ENCODE data around the gene DEPDC4. TPM values are rescaled to one million over a fixed set of nuclear protein-coding genes. Genes with fewer than 3 reads are reported as not detected.
A peak's percentile ranks its signal among the peaks of the same experiment; 100 is the strongest.
"Not testable (repeated sequence)": the region's sequence is repeated elsewhere in the genome, so short reads cannot be mapped to it uniquely, and the experiment has no call there.

The DEPDC4 gene
- under 1 TPM; 0.59 to 0.68 TPM for polyA plus RNA-seq

DNA sequence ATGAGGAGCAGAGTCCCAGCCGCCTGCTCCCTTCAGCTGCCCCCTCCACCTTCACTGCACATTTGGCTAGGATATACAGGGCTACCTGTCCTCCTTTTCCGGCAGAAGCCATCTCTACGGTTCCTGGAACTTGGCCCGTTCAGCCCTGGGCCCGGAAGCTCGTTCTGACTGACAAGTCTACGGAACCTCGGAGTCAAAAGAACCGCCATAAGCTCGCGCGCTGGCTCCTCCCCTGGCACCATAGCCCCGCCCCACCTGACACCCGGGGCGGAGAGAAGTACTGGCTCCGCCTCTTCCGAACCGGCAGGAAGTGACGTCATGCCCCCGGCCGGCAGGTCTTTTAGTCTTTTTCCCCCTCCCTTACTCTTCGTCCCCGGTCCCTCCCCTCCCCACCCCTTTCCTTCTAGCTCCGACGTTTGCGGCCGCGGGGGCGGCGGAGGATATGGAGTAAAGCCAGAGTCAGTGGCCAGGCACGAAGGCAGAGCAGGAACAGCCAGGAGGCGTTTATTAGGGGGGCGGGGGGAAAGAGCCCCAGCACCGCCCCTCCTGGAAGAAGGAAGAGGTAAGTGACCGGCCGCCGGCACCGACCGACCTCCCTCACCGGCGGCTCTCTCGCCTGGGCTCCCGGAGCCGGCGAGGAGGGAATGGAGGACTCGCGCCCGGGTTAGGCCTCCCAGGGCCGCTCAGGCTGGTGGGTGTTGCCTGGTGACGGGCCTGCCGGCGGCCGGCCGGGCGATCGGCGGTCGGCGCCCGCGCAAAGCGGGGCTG lies at the start of gene DEPDC4, which contains the start of gene SCYL2:
DEPDC4 (minus strand) TSS at position 245 of the 768 bp plus-strand sequence; CDS start at position 242, 3 bp downstream.
SCYL2 (plus strand) TSS at position 343 of the 768 bp plus-strand sequence. CDS start 15,794 bp downstream, outside the sequence.
- no peaks in the 10 kb centered on the region for H3K4me1 ChIP-seq (ENCODE audit: control insufficient read depth in 2 of 2, insufficient read depth in 2 of 2, low read length in 1 of 2)
- peak within 1 kb of the TSS; percentile 89 to 98 for H3K4me3 ChIP-seq (ENCODE audit: low read depth in 1 of 2, low read length in 2 of 2)
- H3K27ac ChIP-seq (ENCODE audit: low read depth in 2 of 2, low read length in 1 of 2) = peak within 1 kb of the TSS; percentile 94 to 99
- no peaks in the 10 kb centered on the region for H3K9me3 ChIP-seq (ENCODE audit: control insufficient read depth in 2 of 2, insufficient read depth in 1 of 2, low read depth in 1 of 2, low read length in 1 of 2)
- H3K36me3 ChIP-seq (ENCODE audit: control insufficient read depth in 2 of 2, insufficient read depth in 2 of 2, low read length in 1 of 2) = no peaks in the 10 kb centered on the region
- WGBS, 2 donors = 0% methylated on average over 51 to 62 of the region's 62 CpGs
- no peaks in the 10 kb centered on the region for H3K27me3 ChIP-seq (ENCODE audit: control insufficient read depth in 1 of 2, insufficient read depth in 2 of 2, low read length in 2 of 2)

DNA sequence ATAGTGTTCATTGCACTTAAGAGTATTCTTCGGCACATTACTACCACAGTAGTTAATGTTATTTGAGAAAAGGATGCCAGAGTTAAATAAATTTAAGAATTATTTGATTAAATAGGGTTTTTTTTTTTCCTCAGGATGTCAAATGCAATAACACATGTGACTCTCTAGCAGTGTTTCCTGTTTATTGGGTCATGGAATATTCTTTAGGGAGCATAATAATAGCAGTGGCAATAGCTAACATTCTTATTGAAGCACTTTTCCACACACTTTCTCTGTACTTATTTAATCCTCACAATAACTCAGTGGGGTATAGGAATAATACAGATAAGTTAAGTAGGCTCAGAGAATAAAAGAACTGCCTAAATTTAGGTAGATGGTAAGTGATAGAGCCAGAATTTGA lies 44.4 kb upstream of the DEPDC4 start:
- Histone ChIP-seq H3K36me3 (ENCODE audit: control insufficient read depth in 2 of 2, insufficient read depth in 2 of 2, low read length in 1 of 2) (peaks cover 2 to 7% of the 10 kb centered on the region in 2 donors), H3K27me3 (ENCODE audit: control insufficient read depth in 1 of 2, insufficient read depth in 2 of 2, low read length in 2 of 2) (no peaks in the 10 kb centered on the region), H3K4me1 (ENCODE audit: control insufficient read depth in 2 of 2, insufficient read depth in 2 of 2, low read length in 1 of 2) (no peaks in the 10 kb centered on the region), H3K9me3 (ENCODE audit: control insufficient read depth in 2 of 2, insufficient read depth in 1 of 2, low read depth in 1 of 2, low read length in 1 of 2) (no peaks in the 10 kb centered on the region), H3K4me3 (ENCODE audit: low read depth in 1 of 2, low read length in 2 of 2) (no peak overlapping the region), H3K27ac (ENCODE audit: low read depth in 2 of 2, low read length in 1 of 2) (no peak overlapping the region)
- 85 to 90% methylated on average over 1 of the region's 1 CpG for WGBS, 2 donors

- WGBS, 2 donors = 95 to 97% methylated on average over 5 of the region's 5 CpGs
- H3K9me3 ChIP-seq (ENCODE audit: control insufficient read depth in 2 of 2, insufficient read depth in 1 of 2, low read depth in 1 of 2, low read length in 1 of 2); H3K4me3 ChIP-seq (ENCODE audit: low read depth in 1 of 2, low read length in 2 of 2); H3K27ac ChIP-seq (ENCODE audit: low read depth in 2 of 2, low read length in 1 of 2); H3K36me3 ChIP-seq (ENCODE audit: control insufficient read depth in 2 of 2, insufficient read depth in 2 of 2, low read length in 1 of 2); H3K27me3 ChIP-seq (ENCODE audit: control insufficient read depth in 1 of 2, insufficient read depth in 2 of 2, low read length in 2 of 2); H3K4me1 ChIP-seq (ENCODE audit: control insufficient read depth in 2 of 2, insufficient read depth in 2 of 2, low read length in 1 of 2): not testable (repeated sequence)
These were observed 41.3 kb upstream of the DEPDC4 start for GRCh38 chr12:100308138-100308537.

DNA sequence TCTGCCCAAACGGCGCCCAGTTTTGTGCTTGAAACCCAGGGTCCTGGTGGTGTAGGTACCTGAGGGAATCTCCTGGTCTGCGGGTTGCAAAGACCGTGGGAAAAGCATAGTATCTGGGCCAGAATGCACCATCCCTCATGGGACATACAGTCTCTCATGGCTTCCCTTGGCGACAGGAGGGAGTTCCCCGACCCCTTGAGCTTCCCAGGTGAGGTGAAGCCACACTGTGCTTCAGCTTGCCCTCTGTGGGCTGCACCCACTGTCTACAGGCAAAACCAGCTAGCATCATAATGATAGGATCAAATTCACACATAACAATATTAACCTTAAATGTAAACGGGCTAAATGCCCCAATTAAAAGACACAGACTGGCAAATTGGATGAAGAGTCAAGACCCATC lies 37.5 kb upstream of the DEPDC4 start:
- not testable (repeated sequence) for H3K27me3 ChIP-seq (ENCODE audit: control insufficient read depth in 1 of 2, insufficient read depth in 2 of 2, low read length in 2 of 2); H3K4me3 ChIP-seq (ENCODE audit: low read depth in 1 of 2, low read length in 2 of 2); H3K4me1 ChIP-seq (ENCODE audit: control insufficient read depth in 2 of 2, insufficient read depth in 2 of 2, low read length in 1 of 2); H3K9me3 ChIP-seq (ENCODE audit: control insufficient read depth in 2 of 2, insufficient read depth in 1 of 2, low read depth in 1 of 2, low read length in 1 of 2); H3K27ac ChIP-seq (ENCODE audit: low read depth in 2 of 2, low read length in 1 of 2)
- 99% methylated on average over 7 of the region's 7 CpGs for WGBS, 2 donors
- H3K36me3 ChIP-seq (ENCODE audit: control insufficient read depth in 2 of 2, insufficient read depth in 2 of 2, low read length in 1 of 2) = peaks cover 0 to 15% of the 10 kb centered on the region in 2 donors

GRCh38 chr12:100303831-100304230 lies 37.0 kb upstream of the DEPDC4 start:
- Histone ChIP-seq H3K9me3 (ENCODE audit: control insufficient read depth in 2 of 2, insufficient read depth in 1 of 2, low read depth in 1 of 2, low read length in 1 of 2) (peaks cover 0 to 2% of the 10 kb centered on the region in 2 donors), H3K27me3 (ENCODE audit: control insufficient read depth in 1 of 2, insufficient read depth in 2 of 2, low read length in 2 of 2) (no peaks in the 10 kb centered on the region), H3K27ac (ENCODE audit: low read depth in 2 of 2, low read length in 1 of 2) (no peak overlapping the region), H3K36me3 (ENCODE audit: control insufficient read depth in 2 of 2, insufficient read depth in 2 of 2, low read length in 1 of 2) (peaks cover 0 to 17% of the 10 kb centered on the region in 2 donors), H3K4me3 (ENCODE audit: low read depth in 1 of 2, low read length in 2 of 2) (no peak overlapping the region), H3K4me1 (ENCODE audit: control insufficient read depth in 2 of 2, insufficient read depth in 2 of 2, low read length in 1 of 2) (no peaks in the 10 kb centered on the region)
- 96 to 97% methylated on average over 4 of the region's 4 CpGs for WGBS, 2 donors

GRCh38 chr12:100302081-100302480 lies 35.2 kb upstream of the DEPDC4 start:
- peaks cover 0 to 21% of the 10 kb centered on the region in 2 donors for H3K36me3 ChIP-seq (ENCODE audit: control insufficient read depth in 2 of 2, insufficient read depth in 2 of 2, low read length in 1 of 2)
- peaks cover 0 to 2% of the 10 kb centered on the region in 2 donors for H3K9me3 ChIP-seq (ENCODE audit: control insufficient read depth in 2 of 2, insufficient read depth in 1 of 2, low read depth in 1 of 2, low read length in 1 of 2)
- no peaks in the 10 kb centered on the region for H3K27me3 ChIP-seq (ENCODE audit: control insufficient read depth in 1 of 2, insufficient read depth in 2 of 2, low read length in 2 of 2)
- no peak overlapping the region for H3K27ac ChIP-seq (ENCODE audit: low read depth in 2 of 2, low read length in 1 of 2)
- H3K4me3 ChIP-seq (ENCODE audit: low read depth in 1 of 2, low read length in 2 of 2) = no peak overlapping the region
- H3K4me1 ChIP-seq (ENCODE audit: control insufficient read depth in 2 of 2, insufficient read depth in 2 of 2, low read length in 1 of 2) = no peaks in the 10 kb centered on the region
- 97 to 98% methylated on average over 1 of the region's 1 CpG for WGBS, 2 donors

DNA sequence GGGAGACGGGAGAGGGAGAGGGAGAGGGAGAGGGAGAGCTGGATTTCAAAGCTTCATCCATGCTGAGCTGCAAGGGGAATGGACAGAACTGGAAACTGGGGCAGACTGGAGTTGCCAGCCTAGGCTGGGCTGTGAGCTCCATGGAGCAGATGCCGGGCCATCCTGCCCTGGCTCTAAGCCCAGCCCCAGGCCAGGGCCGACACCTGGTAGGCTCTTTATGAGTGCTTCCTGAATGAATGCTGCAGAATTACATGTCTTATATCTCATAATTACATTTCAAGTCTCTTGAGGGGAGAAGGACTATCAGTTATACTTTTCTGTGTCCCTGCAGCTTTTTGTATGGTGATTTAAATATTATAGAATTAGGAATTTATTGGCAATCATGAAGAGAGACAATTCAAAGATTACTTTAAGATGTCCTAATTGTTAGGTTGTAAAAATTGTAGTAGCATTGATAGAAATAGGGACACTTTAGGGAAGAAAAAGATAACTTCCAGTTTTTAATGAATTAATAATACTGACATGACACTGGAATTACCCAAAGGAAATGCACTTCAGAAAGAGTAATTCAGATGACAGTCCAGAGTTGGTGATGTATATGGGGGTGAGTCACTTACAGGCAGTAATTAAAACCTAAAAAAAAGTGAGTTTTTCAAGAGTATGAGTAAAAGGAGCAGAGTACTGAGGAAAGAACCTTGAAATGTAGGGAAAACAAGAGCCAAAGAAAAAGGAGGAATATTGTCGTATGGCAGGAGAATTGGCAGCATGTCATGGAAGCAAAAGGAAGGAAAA lies 29.1 kb upstream of the DEPDC4 start:
- H3K27me3 ChIP-seq (ENCODE audit: control insufficient read depth in 1 of 2, insufficient read depth in 2 of 2, low read length in 2 of 2) = no peaks in the 10 kb centered on the region
- WGBS, 2 donors = 82% methylated on average over 3 to 4 of the region's 4 CpGs
- no peak overlapping the region for H3K4me3 ChIP-seq (ENCODE audit: low read depth in 1 of 2, low read length in 2 of 2)
- H3K4me1 ChIP-seq (ENCODE audit: control insufficient read depth in 2 of 2, insufficient read depth in 2 of 2, low read length in 1 of 2) = no peaks in the 10 kb centered on the region
- H3K27ac ChIP-seq (ENCODE audit: low read depth in 2 of 2, low read length in 1 of 2) = no peak overlapping the region
- H3K9me3 ChIP-seq (ENCODE audit: control insufficient read depth in 2 of 2, insufficient read depth in 1 of 2, low read depth in 1 of 2, low read length in 1 of 2) = no peaks in the 10 kb centered on the region
- H3K36me3 ChIP-seq (ENCODE audit: control insufficient read depth in 2 of 2, insufficient read depth in 2 of 2, low read length in 1 of 2) = peaks cover 2 to 6% of the 10 kb centered on the region in 2 donors

DNA sequence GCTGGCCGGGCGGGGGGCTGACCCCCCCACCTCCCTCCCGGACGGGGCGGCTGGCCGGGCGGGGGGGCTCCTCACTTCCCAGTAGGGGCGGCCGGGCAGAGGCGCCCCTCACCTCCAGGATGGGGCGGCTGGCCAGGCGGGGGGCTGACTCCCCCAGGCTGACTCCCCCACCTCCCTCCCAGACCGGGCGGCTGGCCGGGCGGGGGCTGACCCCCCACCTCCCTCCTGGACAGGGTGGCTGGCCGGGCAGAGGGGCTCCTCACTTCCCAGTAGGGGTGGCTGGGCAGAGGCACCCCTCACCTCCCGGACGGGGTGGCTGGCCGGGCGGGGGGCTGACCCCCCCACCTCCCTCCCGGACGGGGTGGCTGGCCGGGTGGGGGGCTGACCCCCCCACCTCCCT lies 27.5 kb upstream of the DEPDC4 start:
- not testable (repeated sequence) for H3K36me3 ChIP-seq (ENCODE audit: control insufficient read depth in 2 of 2, insufficient read depth in 2 of 2, low read length in 1 of 2); H3K27ac ChIP-seq (ENCODE audit: low read depth in 2 of 2, low read length in 1 of 2); H3K4me1 ChIP-seq (ENCODE audit: control insufficient read depth in 2 of 2, insufficient read depth in 2 of 2, low read length in 1 of 2); H3K9me3 ChIP-seq (ENCODE audit: control insufficient read depth in 2 of 2, insufficient read depth in 1 of 2, low read depth in 1 of 2, low read length in 1 of 2); H3K27me3 ChIP-seq (ENCODE audit: control insufficient read depth in 1 of 2, insufficient read depth in 2 of 2, low read length in 2 of 2); H3K4me3 ChIP-seq (ENCODE audit: low read depth in 1 of 2, low read length in 2 of 2)
- 80 to 97% methylated on average over 1 to 21 of the region's 24 CpGs for WGBS, 2 donors

DNA sequence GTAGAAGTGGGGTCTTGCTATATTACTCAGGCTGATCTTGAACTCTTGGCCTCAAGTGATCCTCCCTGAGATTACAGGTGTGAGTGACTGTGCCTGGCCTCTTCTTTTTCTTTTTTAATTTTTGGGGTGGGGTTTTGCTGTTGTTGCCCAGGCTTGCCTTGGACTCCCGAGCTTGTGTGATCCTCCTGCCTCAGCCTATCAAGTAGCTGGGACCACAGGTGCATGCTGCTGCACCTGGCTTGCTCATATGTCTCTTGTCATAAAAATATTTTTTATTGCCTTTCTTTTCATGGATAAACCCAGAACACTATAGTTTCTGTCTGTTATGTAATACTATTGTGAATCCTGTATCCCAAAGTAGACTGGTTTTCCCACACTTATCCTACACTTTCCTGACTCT lies 26.1 kb upstream of the DEPDC4 start:
- WGBS, 2 donors = 62 to 63% methylated on average over 1 of the region's 1 CpG
- H3K9me3 ChIP-seq (ENCODE audit: control insufficient read depth in 2 of 2, insufficient read depth in 1 of 2, low read depth in 1 of 2, low read length in 1 of 2) = no peaks in the 10 kb centered on the region
- H3K36me3 ChIP-seq (ENCODE audit: control insufficient read depth in 2 of 2, insufficient read depth in 2 of 2, low read length in 1 of 2) = peaks cover 0 to 2% of the 10 kb centered on the region in 2 donors
- H3K4me1 ChIP-seq (ENCODE audit: control insufficient read depth in 2 of 2, insufficient read depth in 2 of 2, low read length in 1 of 2) = no peaks in the 10 kb centered on the region
- H3K27me3 ChIP-seq (ENCODE audit: control insufficient read depth in 1 of 2, insufficient read depth in 2 of 2, low read length in 2 of 2) = no peaks in the 10 kb centered on the region
- H3K27ac ChIP-seq (ENCODE audit: low read depth in 2 of 2, low read length in 1 of 2) = no peak overlapping the region
- H3K4me3 ChIP-seq (ENCODE audit: low read depth in 1 of 2, low read length in 2 of 2) = no peak overlapping the region

All from esophagus (tissue), 2 donors.